GM12873 (cell line): ENCODE measurements around the gene NT5C3B.

ENCODE experiments used
- TF ChIP-seq, protein P1 (sequence below): IDR thresholded peaks from 2 replicates; pipeline ENCODE4 v1.5.1; 2012; ENCODE audit warnings: low read depth, mild to moderate bottlenecking, moderate library complexity, low read length, control low read depth; ENCODE audit not compliant: insufficient read depth; ENCODE audit errors: missing control alignments

Gene NT5C3B

GRCh38 chr17:41786227-41787020 is 49.6 kb downstream of the NT5C3B start, which contains the start of gene JUP:
Gene JUP (minus strand): TSS chr17:41786711. CDS start chr17:41771854, 14,857 bp downstream.
- TF ChIP-seq, protein P1, sequence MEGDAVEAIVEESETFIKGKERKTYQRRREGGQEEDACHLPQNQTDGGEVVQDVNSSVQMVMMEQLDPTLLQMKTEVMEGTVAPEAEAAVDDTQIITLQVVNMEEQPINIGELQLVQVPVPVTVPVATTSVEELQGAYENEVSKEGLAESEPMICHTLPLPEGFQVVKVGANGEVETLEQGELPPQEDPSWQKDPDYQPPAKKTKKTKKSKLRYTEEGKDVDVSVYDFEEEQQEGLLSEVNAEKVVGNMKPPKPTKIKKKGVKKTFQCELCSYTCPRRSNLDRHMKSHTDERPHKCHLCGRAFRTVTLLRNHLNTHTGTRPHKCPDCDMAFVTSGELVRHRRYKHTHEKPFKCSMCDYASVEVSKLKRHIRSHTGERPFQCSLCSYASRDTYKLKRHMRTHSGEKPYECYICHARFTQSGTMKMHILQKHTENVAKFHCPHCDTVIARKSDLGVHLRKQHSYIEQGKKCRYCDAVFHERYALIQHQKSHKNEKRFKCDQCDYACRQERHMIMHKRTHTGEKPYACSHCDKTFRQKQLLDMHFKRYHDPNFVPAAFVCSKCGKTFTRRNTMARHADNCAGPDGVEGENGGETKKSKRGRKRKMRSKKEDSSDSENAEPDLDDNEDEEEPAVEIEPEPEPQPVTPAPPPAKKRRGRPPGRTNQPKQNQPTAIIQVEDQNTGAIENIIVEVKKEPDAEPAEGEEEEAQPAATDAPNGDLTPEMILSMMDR = peak; percentile 49

DNA sequence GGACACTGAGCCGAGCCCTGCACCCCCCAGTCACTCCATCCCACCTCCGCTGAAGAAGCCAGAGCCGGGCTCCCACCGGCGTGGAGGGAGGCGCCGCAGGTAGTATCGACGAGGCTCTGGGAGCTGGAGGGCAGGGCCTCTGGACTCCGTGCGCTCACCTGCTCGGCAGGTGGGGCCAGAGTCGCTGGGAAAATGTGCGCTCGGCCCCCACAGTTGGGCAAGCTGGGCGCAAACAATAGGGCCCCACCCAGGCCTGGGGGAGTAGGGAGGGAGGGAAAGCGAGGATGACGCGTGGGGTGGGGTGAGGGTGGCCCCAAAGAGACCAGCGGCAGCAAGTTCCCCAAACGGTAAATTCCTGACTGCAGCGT is 50.2 kb downstream of the NT5C3B start:
- TF ChIP-seq, protein P1 = no peak

DNA sequence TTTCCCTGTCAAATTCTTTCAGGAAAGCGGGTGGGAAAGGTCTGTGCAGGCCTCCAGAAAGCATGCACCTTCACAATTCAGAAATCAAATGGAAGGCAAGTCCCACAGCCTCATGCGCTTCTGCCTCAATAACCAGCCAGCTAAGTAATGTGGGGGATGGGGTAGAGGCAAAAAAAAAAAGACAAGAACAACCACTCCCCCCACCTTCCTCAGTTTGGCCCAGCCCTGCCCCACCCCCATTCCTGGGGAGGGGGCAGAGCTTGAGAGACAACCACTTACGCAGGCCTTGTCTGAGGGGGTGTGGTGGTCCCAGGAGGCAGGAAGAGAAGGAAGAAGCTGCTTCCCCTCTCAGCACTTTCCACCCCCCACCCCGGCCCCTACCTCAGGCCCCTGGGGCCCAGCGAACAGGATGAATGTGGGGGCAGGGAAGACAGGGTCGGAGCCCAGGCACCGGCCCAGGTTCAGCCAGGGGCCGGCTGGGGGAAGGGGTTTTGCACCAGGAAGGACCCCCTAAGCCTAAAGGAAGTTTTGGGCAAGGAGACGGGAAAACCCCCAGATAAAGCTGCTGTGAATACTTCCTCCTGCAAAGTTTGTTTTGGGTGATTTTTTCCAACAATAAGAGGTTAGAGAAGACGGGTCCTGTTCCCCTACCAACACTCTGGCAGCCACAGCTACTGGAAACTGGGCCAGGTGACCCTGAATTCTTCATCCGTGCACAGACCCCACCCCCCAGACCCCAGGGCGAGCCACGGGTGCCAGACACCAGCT is 50.8 kb downstream of the NT5C3B start:
- TF ChIP-seq, protein P1 = no peak

DNA sequence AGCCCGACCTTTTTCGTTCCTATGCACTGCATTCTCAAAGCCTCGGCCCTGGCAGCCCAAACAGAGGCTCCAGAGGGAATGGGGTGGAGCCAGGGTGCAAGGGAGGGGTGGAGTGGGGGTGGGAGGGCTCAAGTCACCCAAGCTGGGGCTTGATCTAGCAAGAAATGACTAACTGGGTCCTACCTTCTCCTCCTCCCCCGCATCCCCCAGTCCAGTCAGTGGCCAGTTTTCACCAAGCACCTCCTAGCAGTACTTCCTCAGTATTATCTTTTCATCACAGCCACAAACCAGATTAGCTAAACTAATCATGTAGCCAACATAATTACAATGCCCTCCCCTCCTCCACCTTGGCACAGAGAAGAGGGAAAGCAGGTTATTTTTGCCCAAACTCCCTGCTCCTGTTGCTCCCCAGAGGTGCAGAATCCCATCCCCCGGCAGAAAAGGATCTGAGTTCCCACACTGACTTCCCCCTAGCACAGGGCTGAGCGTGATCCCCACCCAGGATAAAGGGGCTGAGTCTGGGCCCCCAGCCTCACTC is 51.8 kb downstream of the NT5C3B start:
- TF ChIP-seq, protein P1 = no peak

GRCh38 chr17:41782142-41782541 is 53.9 kb downstream of the NT5C3B start:
- TF ChIP-seq, protein P1 = no peak

DNA sequence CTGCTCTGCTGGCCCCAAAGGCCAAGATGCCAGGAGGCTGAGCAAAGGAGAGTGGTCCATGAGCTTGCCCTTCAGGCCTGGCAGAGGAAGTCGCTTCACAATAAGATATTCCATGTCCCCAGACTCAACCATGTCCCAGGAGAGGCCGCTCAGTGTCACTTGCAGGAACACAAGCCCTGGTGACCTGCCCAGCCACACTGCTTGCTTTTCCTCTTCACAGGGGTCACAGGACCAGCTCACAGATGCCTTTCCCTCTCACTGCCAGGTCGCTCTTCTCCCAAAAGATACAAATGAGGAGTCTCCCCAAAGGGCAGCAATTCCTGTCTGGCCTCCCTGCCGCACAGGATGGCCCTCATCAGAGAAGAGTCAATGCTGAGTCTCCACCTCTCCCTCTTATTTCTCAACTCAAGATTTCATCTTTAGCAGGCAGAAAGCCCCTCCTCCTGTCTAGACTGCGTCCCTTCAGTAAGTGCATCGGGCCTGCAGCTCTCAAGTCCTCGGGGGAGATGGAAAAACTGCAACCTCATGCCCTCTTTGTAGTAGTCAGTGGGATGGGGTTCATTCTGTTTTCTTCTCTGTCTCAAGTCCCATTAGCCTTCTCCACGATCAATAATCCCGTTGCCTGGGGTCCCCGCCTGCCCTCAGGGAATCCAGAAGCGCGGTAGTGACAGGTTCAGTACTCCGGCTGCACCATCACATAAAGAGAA is 54.5 kb downstream of the NT5C3B start:
- TF ChIP-seq, protein P1 = no peak
